ENCODE results near the gene ADAM8. TPM values are rescaled to one million over a fixed set of nuclear protein-coding genes. Genes with fewer than 3 reads are reported as not detected.

Gene ADAM8
- total RNA-seq, 1 experiment from 2014 or later = 113 TPM

DNA sequence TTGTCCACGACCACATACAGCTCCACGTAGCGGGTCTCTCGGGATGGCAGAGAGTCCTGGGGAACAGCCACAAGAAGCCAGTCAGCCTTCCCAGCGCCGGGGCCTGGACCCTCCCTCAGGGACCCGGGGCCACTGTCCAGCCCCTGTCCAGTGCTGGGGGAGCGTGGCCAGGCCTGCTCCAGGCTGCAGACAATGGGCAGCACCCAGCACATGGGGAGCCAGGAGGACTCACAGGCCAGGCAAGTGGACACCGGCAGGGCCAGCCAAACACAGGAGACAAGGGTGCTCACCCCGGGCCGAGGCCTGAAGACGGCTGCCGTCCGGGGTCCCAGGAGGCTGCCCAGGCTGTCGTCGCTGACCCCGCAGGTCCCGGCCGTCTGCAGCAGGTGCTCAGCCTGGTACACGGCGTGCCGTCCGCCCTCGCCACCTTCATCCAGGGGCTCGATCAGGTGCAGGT, 3.7 kb downstream of the ADAM8 start:
- Histone ChIP-seq H4K20me1 (ENCODE audit: low read length) (no peaks in the 10 kb centered on the region), H3K9ac (ENCODE audit: low read length) (no peak overlapping the region), H2AFZ (ENCODE audit: low read length) (no peak overlapping the region), H3K36me3 (ENCODE audit: low read depth, low read length) (peaks cover 5% of the 10 kb centered on the region; the same call in 1 of the 2 replicates), H3K9me3 (ENCODE audit: low read length) (no peaks in the 10 kb centered on the region), H3F3A (ENCODE audit: low read length, unreplicated experiment) (peaks cover under 1% of the 10 kb centered on the region), H3K27ac (ENCODE audit: low read length) (no peak overlapping the region), H3K79me2 (ENCODE audit: low read length) (peaks cover 32% of the 10 kb centered on the region), H3K4me1 (ENCODE audit: insufficient read depth, low read length) (peaks cover 30% of the 10 kb centered on the region), H3K4me3 (ENCODE audit: low read length) (no peak overlapping the region), H3K4me2 (ENCODE audit: low read length) (no peak overlapping the region), H3K9me2 (replicated peaks; ENCODE audit: low read length) (no peaks in the 10 kb centered on the region), H3K27me3 (ENCODE audit: low read length) (no peaks in the 10 kb centered on the region)
- CTCF ChIA-PET = no interaction called here
- DNase-seq (no peak), ATAC-seq (no peak)
- intact Hi-C loops (cut with micrococcal nuclease) = no loop called here
- BruUV-seq (replicated peaks) = no TSS peak
- POLR2A ChIA-PET (ENCODE audit: unreplicated experiment) = no interaction called here
- no peak for TF ChIP-seq CTCF (conservative IDR thresholded peaks at IDR 0.05; ENCODE audit: low read depth, low read length)
- TF ChIP-seq EZH2 (IDR thresholded peaks at IDR 0.05; ENCODE audit: low read length, unreplicated experiment) = no peak
- no peak for TF ChIP-seq EZH2phosphoT487 (IDR thresholded peaks at IDR 0.05; ENCODE audit: borderline replicate concordance, low read length)

DNA sequence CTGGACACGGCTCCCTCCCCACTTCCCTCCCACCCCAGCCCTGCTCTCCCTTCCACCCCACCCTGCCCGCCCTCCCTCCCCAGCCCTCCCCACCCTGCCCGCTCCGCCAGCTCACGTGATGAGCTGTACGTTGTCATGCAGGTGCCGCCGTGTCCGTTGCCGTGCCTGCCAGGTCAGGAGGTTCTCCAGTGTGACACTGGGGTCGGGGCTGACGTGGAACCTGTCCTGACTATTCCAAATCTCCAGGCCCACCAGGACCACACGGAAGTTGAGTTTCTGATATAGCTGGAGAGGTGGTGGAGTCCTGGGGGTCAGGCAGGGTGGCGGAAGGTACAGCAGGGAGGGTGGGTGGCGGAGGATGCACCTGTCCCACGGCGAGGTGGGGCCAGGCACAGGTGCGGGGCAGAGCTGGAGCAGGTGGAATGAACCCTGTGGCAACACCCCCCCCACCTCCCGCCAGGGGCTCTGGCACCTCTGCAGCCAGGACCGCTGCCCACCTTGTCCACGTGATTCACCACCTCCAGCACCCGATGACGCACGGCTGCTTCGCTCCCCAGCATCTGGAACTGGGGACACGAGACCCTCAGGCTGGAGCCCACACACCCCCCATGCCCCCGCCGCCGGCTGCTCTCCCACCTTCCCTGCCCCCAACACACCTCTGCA, 4.2 kb downstream of the ADAM8 start:
- ChIA-PET POLR2A (ENCODE audit: unreplicated experiment) (no interaction called here), CTCF (no interaction called here)
- H3K79me2 ChIP-seq (ENCODE audit: low read length) = peaks cover 32% of the 10 kb centered on the region
- H3K4me3 ChIP-seq (ENCODE audit: low read length) = no peak overlapping the region
- no peak for TF ChIP-seq EZH2phosphoT487 (IDR thresholded peaks at IDR 0.05; ENCODE audit: borderline replicate concordance, low read length)
- TF ChIP-seq EZH2 (IDR thresholded peaks at IDR 0.05; ENCODE audit: low read length, unreplicated experiment) = no peak
- TF ChIP-seq CTCF (conservative IDR thresholded peaks at IDR 0.05; ENCODE audit: low read depth, low read length) = no peak
- DNase-seq (no peak), ATAC-seq (no peak)
- BruUV-seq (replicated peaks) = no TSS peak
- H3K9me3 ChIP-seq (ENCODE audit: low read length) = no peaks in the 10 kb centered on the region
- peaks cover 24% of the 10 kb centered on the region for H3K4me1 ChIP-seq (ENCODE audit: insufficient read depth, low read length)
- no peaks in the 10 kb centered on the region for H3K27me3 ChIP-seq (ENCODE audit: low read length)
- H3K27ac ChIP-seq (ENCODE audit: low read length) = no peak overlapping the region
- H2AFZ ChIP-seq (ENCODE audit: low read length) = no peak overlapping the region
- intact Hi-C loops (cut with micrococcal nuclease) = no loop called here
- H3K36me3 ChIP-seq (ENCODE audit: low read depth, low read length) = peaks cover 5% of the 10 kb centered on the region; the same call in 1 of the 2 replicates
- no peaks in the 10 kb centered on the region for H4K20me1 ChIP-seq (ENCODE audit: low read length)
- no peak overlapping the region for H3K9ac ChIP-seq (ENCODE audit: low read length)
- H3K4me2 ChIP-seq (ENCODE audit: low read length) = no peak overlapping the region
- H3F3A ChIP-seq (ENCODE audit: low read length, unreplicated experiment) = no peaks in the 10 kb centered on the region
- no peaks in the 10 kb centered on the region for H3K9me2 ChIP-seq (replicated peaks; ENCODE audit: low read length)

DNA sequence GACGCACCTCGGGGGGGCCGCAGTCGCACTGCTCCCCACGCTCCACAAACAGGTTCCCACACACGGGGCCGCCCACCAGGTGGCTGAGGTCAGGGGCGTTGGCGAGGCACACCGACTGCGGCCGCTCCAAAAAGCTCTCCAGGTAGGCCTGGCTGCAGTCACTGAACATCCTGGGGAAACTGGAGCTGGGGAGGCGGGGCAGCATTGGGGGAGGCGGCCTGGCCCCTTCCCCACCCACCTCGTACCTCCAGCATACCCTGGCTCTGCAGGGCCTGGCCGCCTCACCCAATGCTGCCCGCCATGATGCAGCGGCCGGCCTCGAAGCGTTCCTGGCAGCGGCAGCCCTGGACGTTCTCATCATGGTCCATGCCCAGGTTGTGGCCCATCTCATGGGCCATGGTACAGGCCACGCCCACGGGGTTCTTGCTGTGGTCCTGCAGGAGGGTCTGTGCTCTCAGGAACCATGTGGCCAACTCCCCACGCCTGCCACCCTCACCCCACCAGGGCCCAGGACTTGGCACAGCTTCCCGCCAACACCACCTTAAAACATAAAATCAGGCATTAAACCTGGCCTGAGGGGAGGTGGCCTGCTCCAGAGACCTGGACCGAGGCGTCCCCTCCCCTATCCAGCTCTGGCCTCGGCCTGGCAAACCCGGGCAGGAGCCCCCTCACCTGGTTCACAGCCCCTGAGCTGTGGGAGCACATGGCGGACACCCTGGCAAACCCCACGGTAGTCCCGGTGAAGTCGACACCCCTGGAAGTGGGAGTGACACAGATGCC, 5.0 kb downstream of the ADAM8 start:
- Histone ChIP-seq H3K4me1 (ENCODE audit: insufficient read depth, low read length) (peaks cover 18% of the 10 kb centered on the region), H3K9ac (ENCODE audit: low read length) (no peak overlapping the region), H3K27me3 (ENCODE audit: low read length) (no peaks in the 10 kb centered on the region), H4K20me1 (ENCODE audit: low read length) (no peaks in the 10 kb centered on the region), H3K9me3 (ENCODE audit: low read length) (no peaks in the 10 kb centered on the region), H3K4me2 (ENCODE audit: low read length) (no peak overlapping the region), H2AFZ (ENCODE audit: low read length) (no peak overlapping the region), H3K79me2 (ENCODE audit: low read length) (peaks cover 32% of the 10 kb centered on the region), H3K9me2 (replicated peaks; ENCODE audit: low read length) (no peaks in the 10 kb centered on the region), H3K4me3 (ENCODE audit: low read length) (no peak overlapping the region), H3F3A (ENCODE audit: low read length, unreplicated experiment) (no peaks in the 10 kb centered on the region), H3K36me3 (ENCODE audit: low read depth, low read length) (peaks cover 5% of the 10 kb centered on the region; the same call in 1 of the 2 replicates), H3K27ac (ENCODE audit: low read length) (no peak overlapping the region)
- ChIA-PET POLR2A (ENCODE audit: unreplicated experiment) (no interaction called here), CTCF (no interaction called here)
- no TSS peak for BruUV-seq (replicated peaks)
- TF ChIP-seq CTCF (conservative IDR thresholded peaks at IDR 0.05; ENCODE audit: low read depth, low read length) (no peak), EZH2 (IDR thresholded peaks at IDR 0.05; ENCODE audit: low read length, unreplicated experiment) (no peak), EZH2phosphoT487 (IDR thresholded peaks at IDR 0.05; ENCODE audit: borderline replicate concordance, low read length) (no peak)
- intact Hi-C loops (cut with micrococcal nuclease) = no loop called here
- DNase-seq (no peak), ATAC-seq (no peak)

All from PC-3 (cell line).